ENCODE results near the gene XKR8. TPM values are rescaled to one million over a fixed set of nuclear protein-coding genes. Genes with fewer than 3 reads are reported as not detected.
"Not testable (repeated sequence)": the region's sequence is repeated elsewhere in the genome, so short reads cannot be mapped to it uniquely, and the experiment has no call there.

Gene XKR8
- total and polyA plus RNA-seq, 7 donors = 4.2 to 13.8 (median 5.4) TPM

DNA sequence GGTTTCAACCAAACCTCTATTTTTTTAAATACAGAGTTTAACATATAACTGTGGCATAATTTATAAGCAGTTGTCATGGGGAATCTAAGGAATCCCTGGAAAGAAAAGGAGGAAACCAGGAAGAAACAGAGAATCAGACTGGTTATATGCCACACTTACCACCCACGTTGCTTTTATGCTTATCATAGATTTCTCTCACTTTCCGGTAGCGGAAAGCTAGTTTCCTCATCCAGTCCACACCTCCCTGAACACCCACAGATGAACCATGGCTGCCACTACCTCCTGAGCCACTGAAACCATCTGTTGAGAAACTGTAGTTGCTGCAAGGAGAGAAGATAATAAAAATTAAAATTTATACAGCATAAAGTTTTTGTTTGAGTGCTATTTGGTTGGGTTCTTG lies 33.5 kb downstream of the XKR8 start:
- no peak for DNase-seq
- Histone ChIP-seq H3K4me3 (no peak overlapping the region), H3K27me3 (no peaks in the 10 kb centered on the region), H3K4me1 (no peaks in the 10 kb centered on the region), H3K36me3 (peaks cover 11 to 100% (median 37%) of the 10 kb centered on the region in 4 donors), H3K27ac (no peak overlapping the region), H3K9me3 (no peaks in the 10 kb centered on the region)
- TF ChIP-seq POLR2A (IDR thresholded peaks at IDR 0.05) (no peak), POLR2AphosphoS5 (IDR thresholded peaks at IDR 0.05) (no peak), EP300 (IDR thresholded peaks at IDR 0.05) (no peak), CTCF (IDR thresholded peaks at IDR 0.05) (no peak)
- intact Hi-C loops (cut with DNase I) = no loop called here
- 76 to 81% methylated on average over 3 of the region's 3 CpGs for WGBS, 2 donors

GRCh38 chr1:27994060-27994459 lies 34.3 kb downstream of the XKR8 start:
- 62 to 73% methylated on average over 1 of the region's 1 CpG for WGBS, 2 donors
- TF ChIP-seq EP300 (IDR thresholded peaks at IDR 0.05) (no peak), CTCF (IDR thresholded peaks at IDR 0.05) (no peak), POLR2AphosphoS5 (IDR thresholded peaks at IDR 0.05) (no peak), POLR2A (IDR thresholded peaks at IDR 0.05) (no peak)
- Histone ChIP-seq H3K27ac (no peak overlapping the region), H3K4me1 (no peaks in the 10 kb centered on the region), H3K36me3 (peaks cover 7 to 100% (median 37%) of the 10 kb centered on the region in 4 donors), H3K4me3 (no peak overlapping the region), H3K27me3 (no peaks in the 10 kb centered on the region), H3K9me3 (no peaks in the 10 kb centered on the region)
- DNase-seq = no peak
- intact Hi-C loops (cut with DNase I) = no loop called here

GRCh38 chr1:27994526-27994925 lies 34.8 kb downstream of the XKR8 start:
- H3K36me3 ChIP-seq = peaks cover 6 to 100% (median 34%) of the 10 kb centered on the region in 4 donors
- H3K27me3 ChIP-seq; DNase-seq; H3K4me1 ChIP-seq; H3K9me3 ChIP-seq; intact Hi-C loops (cut with DNase I); H3K4me3 ChIP-seq; H3K27ac ChIP-seq: not testable (repeated sequence)
- 98% methylated on average over 6 of the region's 6 CpGs for WGBS, 2 donors

- 95 to 97% methylated on average over 1 of the region's 1 CpG for WGBS, 2 donors
- Histone ChIP-seq H3K27me3 (no peaks in the 10 kb centered on the region), H3K9me3 (no peaks in the 10 kb centered on the region), H3K4me1 (no peaks in the 10 kb centered on the region), H3K36me3 (peaks cover 6 to 90% (median 24%) of the 10 kb centered on the region in 4 donors), H3K4me3 (no peak overlapping the region), H3K27ac (no peak overlapping the region)
- DNase-seq = no peak
- intact Hi-C loops (cut with DNase I) = no loop called here
- TF ChIP-seq CTCF (IDR thresholded peaks at IDR 0.05) (no peak), EP300 (IDR thresholded peaks at IDR 0.05) (no peak), POLR2AphosphoS5 (IDR thresholded peaks at IDR 0.05) (no peak), POLR2A (IDR thresholded peaks at IDR 0.05) (no peak)
These were observed 39.3 kb downstream of the XKR8 start for GRCh38 chr1:27999055-27999454.

- 98% methylated on average over 10 of the region's 10 CpGs for WGBS, 2 donors
- Histone ChIP-seq H3K27me3 (no peaks in the 10 kb centered on the region), H3K9me3 (no peaks in the 10 kb centered on the region), H3K27ac (no peak overlapping the region), H3K36me3 (peaks cover 0 to 69% (median 13%) of the 10 kb centered on the region in 4 donors), H3K4me3 (no peak overlapping the region), H3K4me1 (no peaks in the 10 kb centered on the region)
- intact Hi-C loops (cut with DNase I) = no loop called here
- no peak for DNase-seq
- TF ChIP-seq POLR2A (IDR thresholded peaks at IDR 0.05) = no peak
- TF ChIP-seq CTCF (IDR thresholded peaks at IDR 0.05) = no peak
- no peak for TF ChIP-seq EP300 (IDR thresholded peaks at IDR 0.05)
- TF ChIP-seq POLR2AphosphoS5 (IDR thresholded peaks at IDR 0.05) = no peak
These were observed 42.8 kb downstream of the XKR8 start for GRCh38 chr1:28002600-28002999.

- H3K36me3 ChIP-seq = peaks cover 0 to 64% (median 12%) of the 10 kb centered on the region in 4 donors
- DNase-seq; H3K9me3 ChIP-seq; H3K4me1 ChIP-seq; H3K4me3 ChIP-seq; H3K27me3 ChIP-seq; H3K27ac ChIP-seq; intact Hi-C loops (cut with DNase I): not testable (repeated sequence)
- 98% methylated on average over 8 of the region's 8 CpGs for WGBS, 2 donors
These were observed 43.3 kb downstream of the XKR8 start for GRCh38 chr1:28003117-28003516.

All from sigmoid colon (tissue), 7 donors.